NCI-H1417 (cell line): ENCODE data around the gene HELT.
A peak's percentile ranks its signal among the peaks of the same experiment; 100 is the strongest.
"Not testable (repeated sequence)": the region's sequence is repeated elsewhere in the genome, so short reads cannot be mapped to it uniquely, and the experiment has no call there.

Experiments
- DNase-seq, 3 experiments: peaks; one replicate each; lab custom pipeline; 2025; lab: John Stamatoyannopoulos, UW

HELT gene

GRCh38 chr4:185036019-185036418 lies 17.7 kb downstream of the HELT start:
- no peak for DNase-seq

- no peak for DNase-seq
Observed at GRCh38 chr4:185036842-185037241, 18.6 kb downstream of the HELT start.

GRCh38 chr4:185039508-185040273 lies 21.4 kb downstream of the HELT start:
- DNase-seq: peak; percentile 32 to 79 (median 43)

- no peak for DNase-seq
Observed at GRCh38 chr4:185040523-185040922, 22.2 kb downstream of the HELT start.

- not testable (repeated sequence) for DNase-seq
Observed at GRCh38 chr4:185050286-185050685, 32.0 kb downstream of the HELT start.

- not testable (repeated sequence) for DNase-seq
Observed at GRCh38 chr4:185051283-185051682, 33.0 kb downstream of the HELT start.

GRCh38 chr4:185053746-185054145 lies 35.5 kb downstream of the HELT start:
- no peak for DNase-seq

GRCh38 chr4:185054272-185054671 lies 36.0 kb downstream of the HELT start:
- no peak for DNase-seq

- DNase-seq: no peak
Observed at GRCh38 chr4:185054886-185055285, 36.6 kb downstream of the HELT start.

GRCh38 chr4:185061610-185062009 lies 43.3 kb downstream of the HELT start:
- DNase-seq: no peak

- no peak for DNase-seq
Observed at GRCh38 chr4:185062606-185063005, 44.3 kb downstream of the HELT start.

GRCh38 chr4:185066179-185066578 lies 47.9 kb downstream of the HELT start:
- DNase-seq: no peak

GRCh38 chr4:185068837-185069236 lies 50.5 kb downstream of the HELT start:
- DNase-seq: no peak
